ENCODE data around the gene MACROD1. TPM values are rescaled to one million over a fixed set of nuclear protein-coding genes. Genes with fewer than 3 reads are reported as not detected.

MACROD1 gene
- total and polyA plus RNA-seq, 7 experiments from 2014 or later: 5.4 to 16.2 (median 9.7) TPM

Other genes with a start within 250 kb of the MACROD1 start
- under 1 TPM in 1 of 5 experiments, not detected in 4; 0.07 TPM for gene RCOR2, start 248.9 kb downstream of the MACROD1 start, total RNA-seq
- gene RCOR2, start 248.9 kb downstream of the MACROD1 start, polyA plus RNA-seq: not detected
- gene NAA40, start 227.1 kb downstream of the MACROD1 start, total RNA-seq: 10 to 100 TPM; 21.0 to 39.8 (median 24.8) TPM
- gene NAA40, start 227.1 kb downstream of the MACROD1 start, polyA plus RNA-seq: 10 to 100 TPM in 1 of 2 donors, 1 to 10 TPM in 1; 5.1 to 10.3 TPM
- gene COX8A, start 191.5 kb downstream of the MACROD1 start, total RNA-seq: 100 to 1,000 TPM in 4 of 5 experiments, 10 to 100 TPM in 1; 90.9 to 363 (median 105) TPM
- gene COX8A, start 191.5 kb downstream of the MACROD1 start, polyA plus RNA-seq: 100 to 1,000 TPM; 360 to 375 TPM
- gene OTUB1, start 179.7 kb downstream of the MACROD1 start, total RNA-seq: 10 to 100 TPM; 59.4 to 99.0 (median 72.5) TPM
- 100 to 1,000 TPM; 117 to 125 TPM for gene OTUB1, start 179.7 kb downstream of the MACROD1 start, polyA plus RNA-seq
- not detected for gene FLRT1, start 130.2 kb downstream of the MACROD1 start, total RNA-seq
- under 1 TPM; 0.05 to 0.12 TPM for gene FLRT1, start 130.2 kb downstream of the MACROD1 start, polyA plus RNA-seq
- 100 to 1,000 TPM in 1 of 5 experiments, 10 to 100 TPM in 4; 45.1 to 243 (median 88.8) TPM for gene STIP1, start 20.1 kb upstream of the MACROD1 start, total RNA-seq
- 100 to 1,000 TPM in 1 of 2 donors, 10 to 100 TPM in 1; 56.6 to 123 TPM for gene STIP1, start 20.1 kb upstream of the MACROD1 start, polyA plus RNA-seq
- gene FERMT3, start 40.6 kb upstream of the MACROD1 start, total RNA-seq: 100 to 1,000 TPM in 4 of 5 experiments, 10 to 100 TPM in 1; 77.1 to 209 (median 120) TPM
- 100 to 1,000 TPM; 119 to 186 TPM for gene FERMT3, start 40.6 kb upstream of the MACROD1 start, polyA plus RNA-seq
- gene TRPT1, start 60.1 kb upstream of the MACROD1 start, total RNA-seq: 10 to 100 TPM; 24.0 to 53.0 (median 27.2) TPM
- gene TRPT1, start 60.1 kb upstream of the MACROD1 start, polyA plus RNA-seq: 10 to 100 TPM; 50.0 to 53.7 TPM
- 10 to 100 TPM; 47.8 to 94.0 (median 78.3) TPM for gene NUDT22, start 60.2 kb upstream of the MACROD1 start, total RNA-seq
- gene NUDT22, start 60.2 kb upstream of the MACROD1 start, polyA plus RNA-seq: 10 to 100 TPM; 40.7 to 51.2 TPM
- gene DNAJC4, start 64.4 kb upstream of the MACROD1 start, total RNA-seq: 10 to 100 TPM; 39.3 to 61.7 (median 47.4) TPM
- gene DNAJC4, start 64.4 kb upstream of the MACROD1 start, polyA plus RNA-seq: 10 to 100 TPM; 24.3 to 26.7 TPM
- gene VEGFB, start 68.5 kb upstream of the MACROD1 start, total RNA-seq: 10 to 100 TPM; 30.6 to 99.5 (median 88.0) TPM
- gene VEGFB, start 68.5 kb upstream of the MACROD1 start, polyA plus RNA-seq: 10 to 100 TPM; 12.9 to 15.3 TPM
- gene FKBP2, start 75.0 kb upstream of the MACROD1 start, total RNA-seq: 10 to 100 TPM; 20.3 to 46.6 (median 33.5) TPM
- 10 to 100 TPM; 61.8 to 81.4 TPM for gene FKBP2, start 75.0 kb upstream of the MACROD1 start, polyA plus RNA-seq
- 100 to 1,000 TPM in 1 of 5 experiments, 10 to 100 TPM in 4; 20.1 to 116 (median 26.0) TPM for gene PPP1R14B, start 80.8 kb upstream of the MACROD1 start, total RNA-seq
- gene PPP1R14B, start 80.8 kb upstream of the MACROD1 start, polyA plus RNA-seq: 10 to 100 TPM; 23.9 to 29.5 TPM
- gene PLCB3, start 85.4 kb upstream of the MACROD1 start, total RNA-seq: 10 to 100 TPM in 2 of 5 experiments, 1 to 10 TPM in 3; 3.3 to 12.1 (median 8.1) TPM
- gene PLCB3, start 85.4 kb upstream of the MACROD1 start, polyA plus RNA-seq: under 1 TPM; 0.19 to 0.81 TPM
- gene BAD, start 118.6 kb upstream of the MACROD1 start, total RNA-seq: 10 to 100 TPM; 17.5 to 41.1 (median 22.7) TPM
- gene BAD, start 118.6 kb upstream of the MACROD1 start, polyA plus RNA-seq: 10 to 100 TPM; 40.3 TPM
- 10 to 100 TPM; 25.2 to 45.9 (median 34.3) TPM for gene GPR137, start 119.7 kb upstream of the MACROD1 start, total RNA-seq
- 1 to 10 TPM; 4.9 to 5.4 TPM for gene GPR137, start 119.7 kb upstream of the MACROD1 start, polyA plus RNA-seq
- under 1 TPM in 1 of 5 experiments, not detected in 4; 0.42 TPM for gene KCNK4, start 125.2 kb upstream of the MACROD1 start, total RNA-seq
- not detected for gene KCNK4, start 125.2 kb upstream of the MACROD1 start, polyA plus RNA-seq
- under 1 TPM in 1 of 5 experiments, not detected in 4; 0.60 TPM for gene CATSPERZ, start 134.2 kb upstream of the MACROD1 start, total RNA-seq
- not detected for gene CATSPERZ, start 134.2 kb upstream of the MACROD1 start, polyA plus RNA-seq
- gene ESRRA, start 139.4 kb upstream of the MACROD1 start, total RNA-seq: 10 to 100 TPM; 23.7 to 42.0 (median 27.9) TPM
- gene ESRRA, start 139.4 kb upstream of the MACROD1 start, polyA plus RNA-seq: 10 to 100 TPM in 1 of 2 donors, 1 to 10 TPM in 1; 5.3 to 12.9 TPM
- gene TRMT112, start 151.4 kb upstream of the MACROD1 start, total RNA-seq: 100 to 1,000 TPM in 4 of 5 experiments, 10 to 100 TPM in 1; 90.9 to 208 (median 152) TPM
- 100 to 1,000 TPM; 527 to 613 TPM for gene TRMT112, start 151.4 kb upstream of the MACROD1 start, polyA plus RNA-seq
- gene PRDX5, start 152.0 kb upstream of the MACROD1 start, total RNA-seq: 10 to 100 TPM; 41.4 to 99.2 (median 55.2) TPM
- 100 to 1,000 TPM; 184 to 195 TPM for gene PRDX5, start 152.0 kb upstream of the MACROD1 start, polyA plus RNA-seq
- gene CCDC88B, start 174.1 kb upstream of the MACROD1 start, total RNA-seq: 100 to 1,000 TPM in 3 of 5 experiments, 10 to 100 TPM in 2; 73.4 to 182 (median 116) TPM
- 10 to 100 TPM; 12.8 to 35.1 TPM for gene CCDC88B, start 174.1 kb upstream of the MACROD1 start, polyA plus RNA-seq
- 10 to 100 TPM; 14.2 to 35.7 (median 27.9) TPM for gene RPS6KA4, start 193.0 kb upstream of the MACROD1 start, total RNA-seq
- gene RPS6KA4, start 193.0 kb upstream of the MACROD1 start, polyA plus RNA-seq: 1 to 10 TPM; 4.6 to 7.7 TPM